ENCODE measurements around the gene PCNX1.

Gene PCNX1

DNA sequence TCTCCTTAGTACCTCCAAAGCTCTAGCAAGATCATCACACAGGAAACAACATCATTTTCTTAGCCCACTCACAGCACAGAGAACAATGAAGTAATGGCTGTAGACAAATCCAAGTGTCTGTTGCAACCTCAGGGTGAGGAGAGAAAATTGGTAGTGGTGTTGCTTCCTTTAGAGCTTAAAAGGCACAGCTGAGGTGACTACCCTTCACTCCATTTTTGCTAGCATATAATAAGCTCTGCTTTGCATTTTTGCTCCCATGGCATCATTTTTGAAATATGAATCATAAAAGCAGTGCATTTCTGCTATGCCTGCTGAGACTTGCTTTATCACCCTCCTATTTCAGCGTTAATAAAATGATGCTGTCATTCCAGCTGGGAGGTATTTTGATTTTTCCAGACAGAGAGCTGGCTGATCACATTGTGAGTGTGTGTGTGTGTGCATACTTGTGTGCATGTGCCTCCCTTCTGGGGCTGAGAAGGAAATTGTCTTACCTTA lies 18.5 kb upstream of the PCNX1 start:
- no peak for DNase-seq (ENCODE audit: low read depth, low spot score)

DNA sequence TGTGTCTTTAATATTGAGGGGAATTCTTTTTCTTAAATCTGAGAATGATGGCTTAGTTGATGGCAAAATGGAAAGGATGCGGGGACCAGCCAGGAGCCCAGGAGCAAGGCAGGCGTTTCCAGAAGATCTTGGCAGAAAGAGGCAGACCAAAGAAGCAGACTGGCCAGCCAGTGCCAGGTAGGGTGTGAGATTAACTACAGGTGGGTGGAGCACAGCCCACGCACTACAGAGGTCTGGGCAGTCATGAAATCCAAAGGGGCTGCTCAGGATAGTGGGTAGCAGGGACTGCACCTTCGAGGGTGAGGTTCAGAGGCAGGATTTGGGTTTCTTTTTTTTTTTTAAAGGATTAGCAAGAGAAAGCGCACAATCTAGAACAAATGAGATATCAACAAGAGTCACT lies 17.7 kb upstream of the PCNX1 start:
- DNase-seq (ENCODE audit: low read depth, low spot score) = no peak

DNA sequence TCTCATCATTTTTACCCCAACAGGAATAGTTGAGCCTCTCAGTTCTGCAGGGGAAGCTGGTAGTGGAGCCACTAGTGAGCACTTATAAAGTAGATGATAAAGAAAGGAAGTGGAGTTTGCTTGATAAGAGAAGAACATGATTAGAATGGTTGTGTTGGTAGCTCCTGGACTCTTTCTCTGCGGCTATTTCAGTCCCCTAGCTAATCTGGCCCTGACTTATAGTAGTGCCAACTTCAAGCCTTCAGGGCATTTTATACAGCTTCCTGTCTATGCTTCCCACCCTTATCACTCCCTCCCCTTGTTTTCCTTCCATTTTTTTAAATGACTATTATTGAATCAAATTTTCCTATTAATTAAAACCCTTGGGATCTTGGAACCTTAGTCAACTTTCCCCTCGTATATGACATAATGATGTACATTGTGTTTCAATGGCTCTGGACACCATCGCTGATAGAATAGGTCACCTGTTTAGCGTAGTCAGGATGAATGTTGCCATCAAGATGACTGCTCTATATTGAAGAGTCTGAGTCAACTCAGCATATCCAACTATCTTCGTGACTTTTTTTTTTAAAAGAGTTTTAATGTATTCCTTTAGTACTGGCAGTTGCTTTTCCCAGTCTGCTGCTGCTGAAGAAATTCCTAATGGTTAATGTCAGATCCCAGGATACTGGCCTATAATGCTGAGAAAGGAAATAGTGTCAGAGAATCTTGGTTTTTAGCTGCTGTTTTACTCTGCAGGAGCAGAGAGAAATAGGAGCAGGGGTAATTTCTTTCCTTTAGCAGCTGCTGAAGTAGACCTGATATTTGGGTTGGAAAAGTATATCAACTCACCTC lies 16.2 kb upstream of the PCNX1 start:
- no peak for DNase-seq (ENCODE audit: low read depth, low spot score)

DNA sequence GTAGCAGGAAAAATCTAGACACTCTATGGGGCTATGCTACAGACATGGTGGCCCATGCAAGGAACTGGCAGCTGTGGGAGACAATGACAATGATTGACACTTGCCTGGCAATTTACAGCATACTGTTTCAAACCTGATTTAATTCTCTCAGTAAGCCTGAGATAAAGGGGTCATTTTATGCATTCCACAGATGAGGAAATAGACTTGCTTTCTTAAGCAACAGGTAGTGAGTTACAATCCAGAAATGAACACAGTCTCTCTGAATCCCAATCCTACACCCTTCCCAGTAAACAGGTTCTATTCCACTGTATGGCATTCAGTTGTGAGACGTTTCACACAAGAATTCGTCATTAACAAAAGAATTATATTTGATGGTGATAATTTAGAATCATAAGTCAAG lies 15.5 kb upstream of the PCNX1 start:
- no peak for DNase-seq (ENCODE audit: low read depth, low spot score)

DNA sequence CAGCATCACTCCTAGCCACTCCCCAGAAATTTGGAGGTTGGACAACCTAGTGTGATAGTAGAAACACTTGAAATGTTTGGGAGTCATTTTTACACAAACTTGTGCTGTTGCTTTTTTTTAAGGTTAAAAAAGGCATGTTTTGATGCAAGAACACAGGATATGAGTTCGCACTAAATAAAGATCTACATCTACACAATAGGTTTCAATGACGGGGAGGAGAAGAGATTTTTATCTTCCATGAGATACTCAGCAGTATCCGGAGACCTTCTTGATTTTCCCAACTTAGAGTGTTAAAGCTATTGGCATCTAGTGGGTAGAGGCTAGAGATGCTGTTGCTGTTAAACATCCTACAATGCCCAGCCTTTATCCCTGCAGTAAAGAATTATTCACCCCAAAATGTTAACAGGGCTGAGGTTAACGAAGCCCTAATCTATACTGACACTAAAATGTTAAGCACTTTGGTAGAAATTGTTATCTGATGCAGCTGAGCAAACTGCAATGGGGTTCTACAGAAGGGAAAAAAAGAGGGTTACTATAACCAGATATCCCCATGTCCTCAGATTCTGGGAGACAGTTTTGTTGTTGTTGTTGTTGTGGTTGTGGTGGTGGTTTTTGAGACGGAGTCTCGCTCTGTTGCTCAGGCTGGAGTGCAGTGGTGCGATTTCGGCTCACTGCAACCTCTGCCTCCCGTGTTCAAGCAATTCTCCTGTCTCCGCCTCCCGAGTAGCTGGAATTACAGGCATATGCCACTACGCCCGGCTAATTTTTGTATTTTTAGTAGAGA lies 14.0 kb upstream of the PCNX1 start:
- no peak for DNase-seq (ENCODE audit: low read depth, low spot score)

DNA sequence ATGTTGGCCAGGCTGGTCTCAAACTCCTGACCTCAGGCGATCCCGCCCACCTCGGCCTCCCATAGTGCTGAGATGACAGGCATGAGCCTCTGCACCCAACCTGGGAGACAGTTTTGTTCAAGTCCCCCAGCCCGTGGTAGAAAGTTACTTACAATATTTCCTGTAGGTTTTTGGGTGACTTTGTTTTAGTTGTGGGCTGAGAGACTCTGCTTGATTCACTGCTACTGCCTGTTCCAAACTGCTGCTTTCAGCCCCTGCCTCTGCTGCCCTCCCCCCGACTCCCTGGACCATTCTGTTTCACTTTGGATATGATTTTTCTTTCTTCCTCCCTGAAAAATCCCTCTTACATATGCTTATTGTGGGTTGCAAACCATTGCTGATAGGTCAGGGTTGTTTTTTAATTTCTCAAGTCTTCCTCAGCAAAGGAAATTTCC lies 13.4 kb upstream of the PCNX1 start:
- no peak for DNase-seq (ENCODE audit: low read depth, low spot score)

DNA sequence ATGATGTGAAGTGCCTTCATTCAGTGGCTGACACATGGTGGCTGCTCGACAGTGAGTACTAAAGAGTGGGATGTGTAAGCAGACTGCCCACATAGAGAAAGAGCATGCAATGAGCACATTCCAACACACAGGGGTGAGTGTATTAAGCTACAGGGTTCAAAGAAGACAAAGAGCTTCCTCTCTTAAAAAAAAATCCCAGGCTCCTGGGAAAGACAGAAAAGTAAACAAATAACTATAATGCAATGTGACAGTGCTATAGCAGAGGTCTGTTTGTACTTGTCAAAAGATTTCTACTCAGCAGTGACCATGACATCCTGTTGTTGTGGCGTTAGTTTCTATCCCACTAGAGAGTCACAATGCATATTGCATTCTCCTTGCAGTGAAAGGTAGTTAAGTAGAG lies 12.4 kb upstream of the PCNX1 start:
- DNase-seq (ENCODE audit: low read depth, low spot score) = no peak

DNA sequence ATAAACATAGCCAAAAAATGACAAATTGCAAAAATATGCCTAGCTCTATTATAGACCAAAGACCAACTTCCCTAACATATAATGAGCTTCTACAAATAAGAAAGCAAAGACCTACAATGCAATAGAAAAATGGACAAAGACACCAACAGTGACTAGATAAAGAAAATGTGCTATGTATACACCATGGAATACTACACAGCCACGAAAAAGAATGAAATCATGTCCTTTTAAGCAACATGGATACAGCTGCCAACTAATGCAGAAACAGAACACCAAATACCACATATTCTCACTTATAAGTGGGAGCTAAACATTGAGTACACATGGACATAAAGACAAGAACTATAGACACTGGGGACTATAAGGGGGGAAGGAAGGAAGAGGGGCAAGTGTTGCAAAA lies 10.9 kb upstream of the PCNX1 start:
- DNase-seq (ENCODE audit: low read depth, low spot score) = no peak

DNA sequence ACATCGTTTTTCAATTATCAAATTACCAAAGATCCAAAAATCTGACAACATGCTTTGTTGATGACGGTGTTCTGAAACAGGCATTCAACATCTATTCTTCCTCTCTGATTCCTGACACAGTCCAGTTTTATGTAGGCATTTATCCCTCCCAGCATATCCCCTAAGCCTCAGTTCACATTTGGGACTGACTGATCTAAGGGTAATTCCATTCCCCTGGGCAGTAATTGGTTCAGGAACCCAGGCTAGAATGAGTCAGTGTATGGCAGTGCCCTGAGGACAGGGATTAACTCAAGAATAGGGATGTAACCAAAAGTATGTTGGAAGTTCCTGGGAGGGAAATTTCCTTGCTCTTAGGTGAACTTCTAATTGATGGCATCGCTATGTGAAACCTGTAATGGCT lies 10.3 kb upstream of the PCNX1 start:
- DNase-seq (ENCODE audit: low read depth, low spot score) = no peak

DNA sequence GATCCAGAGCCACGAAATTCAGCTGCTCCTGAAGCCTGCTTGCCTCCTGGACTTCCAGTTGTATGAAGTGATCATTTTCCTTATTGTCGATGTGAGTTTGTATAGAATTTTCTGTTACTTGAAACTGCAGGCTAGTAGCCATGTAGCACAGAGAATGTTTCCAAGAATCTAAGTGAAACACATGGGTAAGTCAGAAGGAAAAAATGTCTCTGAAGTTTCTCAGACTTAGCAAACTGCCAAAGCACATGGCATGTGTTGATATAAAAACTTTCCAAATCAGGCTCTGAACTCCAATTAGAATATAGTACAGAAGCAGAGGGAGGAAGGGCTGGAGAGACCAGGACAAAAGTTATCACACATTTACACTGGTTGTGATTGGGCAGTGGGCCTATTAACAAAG lies 9.8 kb upstream of the PCNX1 start:
- DNase-seq (ENCODE audit: low read depth, low spot score) = no peak

DNA sequence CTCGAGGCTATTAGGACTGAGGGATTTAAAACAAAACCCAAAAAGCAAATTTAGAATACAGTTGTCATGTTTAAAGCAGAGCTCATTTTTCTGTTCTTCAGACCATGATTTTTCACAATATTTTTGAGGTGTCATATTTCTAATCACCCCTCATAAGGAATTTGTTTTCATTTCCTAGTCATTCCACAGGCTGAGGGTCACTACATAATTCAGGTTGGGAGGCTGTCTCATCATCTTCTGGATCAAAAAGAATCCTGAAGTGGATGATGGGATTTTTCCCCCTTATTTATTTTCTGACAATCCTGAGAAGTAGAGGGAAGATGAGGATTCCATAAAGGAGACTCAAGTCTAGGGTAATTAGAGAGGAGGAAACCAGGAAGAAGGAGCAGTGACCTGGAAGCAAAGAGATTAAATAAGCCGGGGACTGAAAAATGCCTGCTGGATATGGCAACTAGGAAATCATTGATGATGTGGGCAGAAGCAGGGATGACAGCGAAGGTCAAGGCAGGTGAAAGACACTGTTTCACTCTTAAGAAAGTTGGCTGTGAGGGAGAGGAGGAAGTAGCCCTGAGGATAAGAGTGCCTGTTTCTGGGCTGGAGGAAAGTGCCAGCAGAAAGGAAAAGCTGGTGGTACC lies 9.0 kb upstream of the PCNX1 start:
- no peak for DNase-seq (ENCODE audit: low read depth, low spot score)

DNA sequence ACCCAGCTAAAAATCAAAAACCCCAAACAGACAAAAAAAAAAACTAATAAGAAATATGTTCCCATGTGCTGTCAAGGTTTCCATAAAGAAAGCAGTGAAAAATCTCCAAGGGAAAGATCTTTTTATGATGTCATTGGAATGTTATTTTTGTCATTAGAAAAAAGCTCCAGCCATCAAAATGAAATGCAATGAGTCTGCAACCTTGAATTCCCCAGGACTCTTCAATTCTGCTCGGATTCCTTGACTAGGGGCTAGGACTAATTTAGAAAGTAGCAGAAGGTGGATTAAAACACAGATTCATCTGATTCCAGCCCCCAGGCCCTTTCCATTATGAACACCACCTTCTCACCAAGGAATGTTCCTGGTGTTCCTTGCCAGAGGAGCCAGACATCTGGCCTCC lies 6.0 kb upstream of the PCNX1 start:
- no peak for DNase-seq (ENCODE audit: low read depth, low spot score)

DNA sequence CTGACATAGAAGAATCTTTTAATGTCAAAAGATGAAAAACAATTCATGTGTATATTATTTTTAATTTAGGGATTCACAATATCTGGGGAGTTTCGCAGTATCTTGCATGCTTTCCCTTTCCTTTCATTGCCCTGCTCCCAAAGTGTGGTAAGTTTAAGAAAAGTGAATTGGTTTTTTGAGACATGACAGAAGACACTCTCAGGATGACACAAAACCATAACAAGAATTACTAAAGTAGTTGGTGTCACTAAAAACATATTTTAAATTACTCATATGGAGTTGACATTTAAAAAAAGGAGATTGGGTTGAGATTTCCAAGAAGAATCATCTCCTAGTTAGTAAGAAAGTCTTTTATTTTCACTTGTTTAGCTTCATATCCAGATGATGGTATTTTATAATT lies 5.1 kb upstream of the PCNX1 start:
- no peak for DNase-seq (ENCODE audit: low read depth, low spot score)

DNA sequence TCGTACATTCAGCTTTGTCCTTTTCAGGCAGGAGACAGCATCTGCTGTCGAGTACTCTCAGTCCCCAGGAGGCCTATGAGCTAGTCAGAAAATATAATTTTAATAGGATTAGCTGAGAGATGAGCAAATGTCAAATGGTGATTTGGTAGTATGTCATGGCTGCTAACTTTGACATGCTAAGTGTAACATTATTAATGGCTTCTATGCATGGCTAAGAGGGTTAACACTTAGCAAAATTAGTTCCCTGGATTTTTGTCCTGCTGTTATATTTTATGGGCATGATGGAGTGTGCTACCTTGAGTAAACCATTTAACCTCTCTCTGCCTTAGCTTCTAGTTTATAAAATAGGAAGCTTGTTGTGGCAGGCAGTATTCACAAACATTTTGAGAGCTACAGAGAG lies 2.9 kb upstream of the PCNX1 start:
- DNase-seq (ENCODE audit: low read depth, low spot score) = no peak

DNA sequence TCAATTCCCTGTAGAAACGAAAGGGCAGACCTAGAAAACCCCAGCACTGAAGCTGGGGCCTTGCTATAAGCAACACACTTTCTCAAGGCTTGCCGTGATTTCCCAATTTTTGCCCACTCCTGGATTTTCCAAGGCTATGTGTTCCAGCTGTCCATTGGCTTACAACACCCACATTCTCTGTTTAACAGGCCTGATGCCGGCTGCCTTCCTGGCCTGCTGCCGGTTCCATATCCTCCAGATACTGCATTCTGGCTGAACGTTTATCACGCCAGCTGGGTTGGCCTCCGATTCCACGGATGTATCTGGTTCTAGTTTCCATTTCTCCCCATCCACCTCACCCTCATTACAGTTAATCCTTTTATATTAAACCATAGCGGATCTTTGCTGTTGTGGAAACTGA lies 2.0 kb upstream of the PCNX1 start:
- no peak for DNase-seq (ENCODE audit: low read depth, low spot score)

DNA sequence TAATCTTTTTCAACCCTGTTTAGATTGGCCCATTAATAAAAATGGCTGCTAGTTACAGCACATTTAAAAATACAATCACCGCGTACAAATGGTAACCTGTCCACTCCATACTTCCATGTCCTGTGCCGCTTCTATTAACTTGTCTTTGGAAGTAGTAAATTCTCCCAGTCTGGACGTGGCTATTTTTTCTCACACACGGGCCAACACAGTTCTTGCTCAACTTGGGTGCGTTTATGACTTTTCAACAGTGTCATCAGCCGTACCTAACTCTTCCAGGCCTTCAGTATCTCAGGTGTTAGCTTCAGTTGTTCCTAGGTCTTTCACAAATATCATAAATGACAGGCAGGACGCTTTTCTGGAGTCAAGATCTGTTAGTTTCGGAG lies 475 bp upstream of the PCNX1 start:
- DNase-seq (ENCODE audit: low read depth, low spot score) = no peak

DNA sequence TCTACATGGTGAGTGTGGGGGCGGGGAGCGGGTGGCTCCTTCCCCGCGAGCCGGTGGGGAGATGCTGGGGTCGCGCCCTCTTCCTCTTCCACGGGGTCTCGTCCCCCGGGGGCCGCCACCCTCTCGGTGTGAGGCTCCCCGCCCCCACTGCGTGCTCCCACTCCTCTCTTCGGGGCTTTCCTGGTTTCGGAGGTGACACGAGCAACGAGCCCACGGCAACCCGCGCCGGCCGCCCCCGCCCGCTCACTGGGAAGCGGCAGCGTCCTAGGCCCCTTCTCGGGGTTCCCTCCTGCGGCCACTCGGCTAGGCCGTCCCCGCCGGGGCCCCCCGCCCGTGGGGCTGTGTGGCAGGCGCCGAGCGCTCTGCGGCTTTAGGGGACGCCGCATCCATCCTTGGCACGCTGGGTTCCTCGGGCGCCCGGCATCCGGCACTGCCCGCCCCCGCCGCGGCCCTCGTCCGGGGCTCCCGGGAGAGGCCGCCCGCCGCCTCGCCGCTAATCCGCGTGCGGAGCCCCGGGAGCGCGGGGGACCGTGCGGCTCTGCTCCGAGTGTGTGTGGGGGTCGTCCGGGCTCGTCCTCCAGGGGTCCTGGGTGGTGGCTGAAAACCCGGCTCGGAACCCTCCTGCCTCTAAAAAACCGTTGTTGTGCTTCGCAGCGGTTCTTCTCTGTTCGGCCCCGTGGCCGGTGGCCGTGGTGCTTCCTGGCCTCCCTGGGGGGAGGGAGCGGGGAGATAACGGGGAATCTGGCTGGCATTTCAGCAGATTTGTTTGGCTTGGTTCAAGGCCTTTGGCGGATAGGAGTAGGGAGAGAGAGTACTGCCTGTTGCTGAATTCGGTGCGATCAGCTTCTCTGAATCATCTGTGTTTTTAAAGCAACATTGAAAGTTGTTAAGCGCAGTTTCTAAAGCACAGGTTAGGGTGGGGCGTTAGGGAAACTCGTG lies 1.0 kb downstream of the PCNX1 start:
- no peak for DNase-seq (ENCODE audit: low read depth, low spot score)

DNA sequence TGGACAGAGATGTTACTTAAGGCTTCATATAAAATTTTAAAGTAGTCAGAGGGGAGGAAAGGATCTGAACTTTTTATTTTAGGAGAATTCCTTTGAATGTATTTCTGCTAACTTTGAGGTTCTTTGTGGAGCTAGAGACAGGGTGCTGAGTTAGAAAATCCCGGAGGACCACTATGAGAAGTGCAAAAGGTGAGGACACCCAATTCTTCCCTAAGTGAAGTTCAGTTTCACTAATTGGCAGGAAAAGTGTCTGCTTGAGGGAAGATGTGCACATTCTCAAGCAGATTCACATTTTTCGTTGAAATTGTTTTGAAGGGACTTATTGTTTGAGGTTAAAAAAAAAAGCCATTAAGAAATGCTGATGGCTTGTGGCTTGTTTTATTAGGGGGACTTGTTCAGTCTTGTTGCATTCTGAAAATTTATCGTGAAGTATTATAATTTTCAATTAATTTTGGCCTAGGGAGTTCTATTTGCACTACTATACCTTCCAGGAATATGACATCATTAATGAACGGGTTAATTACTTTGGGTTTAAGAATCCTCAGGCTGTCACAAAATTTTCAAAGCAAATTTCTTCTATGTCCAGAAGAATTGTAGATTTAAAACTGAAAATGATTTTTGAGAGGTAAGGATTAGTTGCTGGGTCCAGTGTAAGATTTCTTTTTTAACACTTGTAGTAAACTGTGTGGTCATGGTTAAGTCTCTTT lies 1.8 kb downstream of the PCNX1 start:
- no peak for DNase-seq (ENCODE audit: low read depth, low spot score)

DNA sequence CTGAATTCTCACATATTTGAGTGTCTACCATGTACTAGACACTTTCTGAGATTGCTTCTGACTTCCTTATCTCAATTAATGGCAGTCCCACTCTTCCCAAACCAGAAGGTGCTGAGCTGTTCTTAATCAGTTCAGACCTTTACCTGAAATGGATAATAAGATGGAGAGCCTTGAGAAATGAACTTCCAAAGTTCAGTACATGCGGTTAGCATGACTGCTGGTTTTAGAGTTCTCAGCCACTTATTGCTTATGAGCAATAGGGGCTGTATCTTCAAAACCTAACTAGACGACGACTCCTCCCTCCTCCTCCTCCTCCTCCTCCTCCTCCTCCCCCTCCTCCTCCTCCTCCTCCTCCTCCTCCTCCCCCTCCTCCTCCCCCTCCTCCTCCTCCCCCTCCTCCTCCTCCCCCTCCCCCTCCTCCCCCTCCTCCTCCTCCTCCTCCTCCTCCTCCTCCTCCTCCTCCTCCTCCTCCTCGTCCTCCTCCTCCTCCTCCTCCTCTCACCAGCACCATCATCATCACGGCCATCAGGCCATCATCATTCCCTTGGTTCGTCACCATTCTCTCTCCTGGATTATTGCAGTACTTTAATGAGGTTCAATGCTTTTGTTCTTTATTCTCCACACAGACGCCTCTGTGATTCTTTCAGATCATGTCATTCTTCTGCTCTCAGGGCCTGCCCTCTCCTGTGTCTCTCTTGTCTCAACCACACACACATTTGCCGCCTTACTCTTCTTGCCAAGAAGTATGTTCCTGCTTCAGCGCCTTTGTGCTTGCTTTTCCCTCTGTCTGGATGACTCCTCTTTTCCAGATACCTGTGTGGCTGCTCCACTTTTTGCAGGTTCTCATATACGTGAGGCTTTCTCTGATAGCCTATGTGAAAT lies 2.7 kb downstream of the PCNX1 start:
- no peak for DNase-seq (ENCODE audit: low read depth, low spot score)

DNA sequence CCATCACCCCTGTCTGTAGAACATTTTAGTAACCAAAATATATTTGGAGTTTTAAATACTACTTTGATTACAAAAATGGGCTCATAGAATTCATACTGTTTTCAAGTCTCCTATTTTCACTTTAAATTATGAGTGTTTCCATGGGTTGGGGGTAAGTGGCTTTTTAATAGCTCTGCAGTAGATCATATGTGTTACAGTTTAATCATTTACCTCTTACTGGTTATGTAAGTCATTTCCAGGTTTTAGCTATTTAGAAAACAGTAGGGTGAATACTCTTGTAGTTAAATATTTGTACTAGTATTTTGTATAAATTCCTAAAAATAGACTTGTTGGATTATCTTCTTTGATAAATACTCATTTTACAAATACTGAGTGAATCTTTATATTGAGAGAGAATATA lies 8.2 kb downstream of the PCNX1 start:
- no peak for DNase-seq (ENCODE audit: low read depth, low spot score)

Data from brain pericyte (primary cell).